HG03103 (cell line): ENCODE results near the gene SMARCA4.
"Not testable (repeated sequence)": the region's sequence is repeated elsewhere in the genome, so short reads cannot be mapped to it uniquely, and the experiment has no call there.

Experiments
- ATAC-seq: cut with Tn5 transposase; IDR thresholded peaks from one replicate; pipeline ENCODE4 v1.9.1; 2021; ENCODE audit warnings: low read depth; ENCODE audit not compliant: unreplicated experiment

SMARCA4 gene

DNA sequence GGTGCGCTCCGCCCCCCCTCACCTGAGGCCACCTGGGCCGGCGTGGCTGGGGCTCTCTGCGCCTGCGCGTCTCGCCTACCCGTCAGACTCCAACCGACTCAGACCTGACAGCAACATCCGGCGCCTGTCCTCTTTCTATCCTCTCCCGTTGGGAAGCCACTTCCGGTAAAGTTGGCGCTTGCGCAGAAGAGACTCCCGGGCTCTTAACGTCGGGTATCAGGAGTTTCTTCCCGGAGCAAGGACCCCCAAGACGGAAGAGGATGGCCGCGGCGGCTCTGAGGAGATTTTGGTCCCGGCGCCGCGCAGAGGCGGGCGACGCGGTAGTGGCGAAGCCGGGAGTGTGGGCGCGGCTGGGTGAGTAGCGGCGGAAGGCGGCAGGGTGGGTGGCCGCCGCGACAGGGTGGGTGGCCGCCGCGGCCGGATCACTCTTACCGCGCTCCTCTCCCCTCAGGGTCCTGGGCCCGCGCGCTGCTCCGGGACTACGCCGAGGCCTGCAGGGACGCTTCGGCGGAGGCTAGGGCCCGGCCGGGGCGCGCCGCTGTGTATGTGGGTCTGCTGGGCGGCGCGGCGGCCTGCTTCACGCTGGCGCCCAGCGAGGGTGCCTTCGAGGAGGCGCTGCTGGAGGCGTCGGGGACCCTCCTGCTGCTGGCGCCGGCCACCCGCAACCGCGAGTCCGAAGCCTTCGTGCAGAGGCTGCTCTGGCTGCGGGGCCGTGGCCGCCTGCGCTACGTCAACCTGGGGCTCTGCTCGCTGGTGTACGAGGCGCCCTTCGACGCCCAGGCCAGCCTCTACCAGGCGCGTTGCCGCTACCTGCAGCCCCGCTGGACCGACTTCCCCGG, 32.0 kb upstream of the SMARCA4 start, which contains the start of the genes TIMM29 and YIPF2:
Gene TIMM29 (plus strand): TSS at position 249 of the 839 bp plus-strand sequence. CDS start 12 bp downstream, at position 261.
Gene YIPF2 (minus strand): TSS at position 77 of the 839 bp plus-strand sequence. CDS start 229 bp downstream, outside the sequence.
- peak; percentile 66 for ATAC-seq

GRCh38 chr19:10929402-10929794, 31.4 kb upstream of the SMARCA4 start:
- no peak for ATAC-seq

GRCh38 chr19:10935371-10936059, 25.3 kb upstream of the SMARCA4 start:
- ATAC-seq = no peak

DNA sequence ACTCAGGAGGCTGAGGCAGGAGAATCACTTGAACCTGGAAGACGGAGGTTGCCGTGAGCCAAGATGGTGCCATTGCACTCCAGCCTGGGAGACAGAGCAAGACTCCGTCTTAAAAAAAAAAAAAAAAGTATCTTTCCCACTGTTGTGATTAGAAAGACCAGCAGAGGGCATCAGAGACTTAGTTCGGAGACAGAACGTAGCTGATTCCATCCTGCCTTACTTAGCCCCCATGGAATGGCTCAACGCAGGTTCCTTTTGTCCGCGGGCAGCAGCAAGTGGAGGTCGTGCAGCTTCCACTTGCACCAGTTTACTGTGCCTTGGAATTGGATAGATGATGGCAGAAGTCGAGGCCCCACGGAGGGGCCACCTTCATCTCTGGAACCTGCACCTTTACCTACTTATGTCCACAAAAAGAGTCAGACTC, 24.2 kb upstream of the SMARCA4 start:
- ATAC-seq = no peak

GRCh38 chr19:10941649-10942048, 19.2 kb upstream of the SMARCA4 start:
- not testable (repeated sequence) for ATAC-seq

GRCh38 chr19:10943412-10943811, 17.4 kb upstream of the SMARCA4 start:
- ATAC-seq = not testable (repeated sequence)

DNA sequence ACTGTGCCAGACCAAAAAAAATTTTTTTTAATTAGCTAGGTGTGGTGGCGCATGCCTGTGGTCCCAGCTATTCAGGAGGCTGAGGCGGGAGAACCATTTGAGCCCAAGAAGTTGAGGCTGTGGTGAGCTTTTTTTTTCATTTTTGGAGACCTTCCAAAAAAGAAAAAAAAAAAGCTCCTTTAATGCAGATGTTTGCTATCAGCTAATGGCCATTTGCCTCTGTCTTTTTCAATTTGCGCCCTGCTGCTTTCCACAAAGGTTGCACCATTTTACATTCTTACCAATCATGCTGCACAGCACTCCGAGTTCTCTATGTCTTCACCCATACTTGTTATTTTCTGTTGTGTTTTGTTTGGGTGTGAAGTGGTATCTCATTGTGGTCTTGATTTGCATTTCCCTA, 15.6 kb upstream of the SMARCA4 start:
- ATAC-seq = no peak

DNA sequence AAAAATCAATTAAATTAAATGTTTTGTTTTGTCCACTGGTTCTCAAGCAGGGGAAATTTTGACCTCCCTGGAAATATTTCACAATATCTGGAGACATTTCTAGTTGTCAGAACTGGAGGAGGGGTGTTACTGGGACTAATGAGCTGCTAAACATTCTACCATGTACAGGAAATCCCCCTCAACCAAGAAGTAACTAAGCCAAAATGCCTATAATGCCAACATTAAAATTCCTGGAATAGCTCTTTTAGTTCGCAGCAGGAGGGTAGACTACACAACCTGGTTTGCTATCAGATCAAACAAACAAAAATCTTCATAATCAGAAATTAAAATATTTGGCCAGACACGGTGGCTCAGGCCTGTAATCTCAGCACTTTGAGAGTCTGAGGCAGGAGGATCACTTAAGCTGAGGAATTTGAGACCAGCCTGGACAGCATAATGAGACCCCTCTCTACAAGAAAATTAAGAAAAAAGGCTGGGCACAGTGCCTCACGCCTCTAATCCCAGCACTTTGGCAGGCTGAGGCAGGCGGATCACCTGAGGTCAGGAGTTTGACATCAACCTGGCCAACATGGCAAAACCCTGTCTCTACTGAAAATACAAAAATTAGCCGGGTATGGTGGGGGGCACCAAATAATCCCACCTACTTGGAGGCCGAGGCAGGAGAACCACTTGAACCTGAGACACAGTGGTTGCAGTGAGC, 13.7 kb upstream of the SMARCA4 start:
- ATAC-seq = no peak

DNA sequence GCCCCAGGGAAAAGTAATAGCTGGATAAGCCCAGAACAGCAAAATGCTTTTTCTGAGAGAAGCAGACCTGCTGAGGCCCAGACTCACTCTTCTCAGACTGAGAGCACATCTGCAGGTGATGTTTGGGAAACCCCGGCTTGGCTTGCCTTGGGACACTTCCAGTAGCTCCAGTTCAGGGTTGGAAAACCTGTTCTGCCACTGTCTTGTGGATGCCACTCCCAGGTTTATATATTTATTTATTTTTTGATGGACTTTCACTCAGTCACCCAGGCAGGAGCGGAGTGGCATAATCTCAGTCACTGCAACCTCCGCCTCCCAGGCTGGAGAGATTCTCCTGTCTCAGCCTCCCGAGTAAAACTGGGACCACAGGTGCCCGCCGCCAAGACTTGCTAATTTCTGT, 8.0 kb upstream of the SMARCA4 start:
- ATAC-seq = no peak

- not testable (repeated sequence) for ATAC-seq
Measured at GRCh38 chr19:10959277-10959968, 1.4 kb upstream of the SMARCA4 start.

DNA sequence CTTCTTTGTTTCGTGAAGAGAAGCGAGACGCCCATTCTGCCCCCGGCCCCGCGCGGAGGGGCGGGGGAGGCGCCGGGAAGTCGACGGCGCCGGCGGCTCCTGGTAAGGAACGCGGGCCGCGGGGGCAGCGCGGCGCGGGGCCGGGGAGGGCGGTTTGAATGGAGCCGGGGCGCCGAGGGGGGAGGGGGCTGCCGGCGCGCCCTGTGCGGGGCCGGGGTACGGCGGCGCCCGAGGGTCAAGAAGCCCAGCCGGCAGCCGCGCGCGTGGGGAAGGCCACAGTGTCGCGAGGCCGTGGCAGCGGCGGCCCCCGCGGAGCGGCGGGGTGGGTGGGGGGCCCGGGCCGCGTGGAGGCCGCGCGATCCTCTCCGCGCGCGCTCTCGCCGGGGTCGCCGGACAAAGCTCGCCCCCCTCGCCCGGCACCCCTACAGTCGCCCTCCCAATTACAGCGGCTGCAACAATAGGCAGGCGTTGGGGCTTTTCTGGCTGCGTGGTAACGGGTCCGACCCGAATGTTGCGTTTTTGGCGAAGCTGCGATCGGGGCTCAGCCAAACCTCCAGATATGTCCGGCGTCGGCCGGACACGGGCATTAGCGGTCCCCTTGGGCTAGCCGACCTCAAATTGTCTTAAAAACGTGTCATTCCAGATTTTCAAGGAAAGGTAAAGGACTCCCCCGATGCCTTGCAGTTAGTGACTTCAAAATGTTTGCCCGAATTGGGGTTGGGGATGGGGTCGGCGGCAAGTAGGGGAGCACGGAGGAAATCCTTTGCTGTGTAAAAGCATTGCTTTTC, 437 bp downstream of the SMARCA4 start:
- ATAC-seq = peak; percentile 22

DNA sequence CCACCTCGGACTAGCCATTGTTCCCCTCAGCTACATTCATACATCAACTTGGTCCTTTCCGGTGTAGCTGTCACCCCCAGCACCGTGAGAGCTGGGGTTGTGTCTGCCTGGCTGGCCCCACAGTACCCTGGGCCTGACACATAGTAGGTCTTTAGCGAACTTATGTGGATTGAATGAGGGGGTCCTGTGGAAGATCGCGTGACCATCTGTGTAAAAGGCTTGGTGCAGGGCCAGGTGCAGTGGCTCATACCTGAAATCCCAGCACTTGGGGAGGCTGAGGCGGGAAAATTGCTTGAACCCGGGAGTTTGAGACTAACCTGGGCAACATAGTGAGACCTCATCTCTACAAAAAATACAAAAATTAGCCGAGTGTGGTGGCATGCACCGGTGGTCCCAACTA, 2.0 kb downstream of the SMARCA4 start:
- ATAC-seq = no peak

DNA sequence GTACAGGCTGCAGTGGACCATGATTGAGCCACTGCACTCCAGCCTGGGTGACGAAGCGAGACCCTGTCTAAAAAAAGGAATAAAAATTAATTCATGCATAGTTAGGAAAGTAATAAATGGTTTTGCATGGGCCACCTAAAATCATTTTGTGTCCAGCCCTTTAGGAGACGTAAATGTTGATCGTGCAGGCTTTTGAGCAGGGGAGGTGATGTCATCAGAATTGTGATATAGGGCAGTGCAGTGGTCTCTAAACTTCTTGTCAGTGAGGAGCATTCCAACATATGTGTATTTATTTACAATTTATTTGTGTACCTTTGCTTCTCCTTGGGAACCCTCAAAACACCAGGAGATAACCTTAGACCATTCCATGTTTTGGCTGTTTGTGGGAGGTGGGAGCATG, 3.0 kb downstream of the SMARCA4 start:
- ATAC-seq = no peak

DNA sequence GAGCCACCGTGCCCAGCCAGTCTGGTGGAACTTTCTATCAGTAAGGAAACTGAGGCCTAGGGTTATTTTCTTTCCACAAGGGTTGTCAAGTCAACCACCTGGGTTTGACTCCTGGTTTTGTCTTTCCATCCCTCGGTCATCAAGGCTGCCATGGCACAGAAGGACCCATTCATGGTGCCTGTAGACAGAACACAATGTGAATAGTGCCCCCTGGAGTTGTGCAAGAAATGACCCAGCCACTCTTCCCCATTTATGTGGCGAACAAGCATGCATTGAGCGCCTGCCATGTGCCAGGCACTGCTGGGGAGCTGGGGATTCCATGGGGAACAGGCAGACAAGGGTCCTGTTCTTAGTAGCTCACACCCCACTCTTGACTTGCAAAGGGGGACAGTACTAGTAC, 4.1 kb downstream of the SMARCA4 start:
- no peak for ATAC-seq

- no peak for ATAC-seq
Measured at GRCh38 chr19:10965398-10965797, 4.6 kb downstream of the SMARCA4 start.

GRCh38 chr19:10966809-10967208, 6.0 kb downstream of the SMARCA4 start:
- ATAC-seq = no peak

- no peak for ATAC-seq
Measured at GRCh38 chr19:10968527-10969135, 7.8 kb downstream of the SMARCA4 start.

DNA sequence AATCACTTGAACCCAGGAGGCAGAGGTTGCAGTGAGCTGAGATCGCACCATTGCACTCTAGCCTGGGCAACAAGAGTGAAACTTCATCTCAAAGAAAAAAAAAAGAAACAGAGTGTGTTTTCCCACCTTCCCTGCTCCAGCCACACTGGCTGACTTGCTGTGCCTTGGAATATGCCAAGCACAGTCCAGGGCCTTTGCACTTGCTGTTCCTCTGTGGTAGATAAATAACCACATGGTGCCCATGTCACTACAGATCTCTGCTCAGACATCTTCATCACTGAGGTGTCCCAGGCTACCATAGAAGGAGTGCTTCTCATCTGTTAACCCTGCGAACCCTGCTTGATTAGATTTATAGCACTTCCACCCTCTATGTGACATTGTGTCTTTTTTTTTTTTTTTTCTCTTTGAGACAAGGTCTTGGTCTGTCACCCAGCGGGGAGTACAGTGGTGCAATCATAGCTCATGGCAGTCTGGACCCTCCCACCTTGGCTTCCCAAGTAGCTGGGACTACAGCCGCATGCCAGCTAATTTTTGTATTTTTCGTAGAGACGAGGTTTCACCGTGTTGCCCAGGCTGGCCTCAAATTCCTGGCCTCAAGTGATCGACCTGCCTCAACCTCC, 10.4 kb downstream of the SMARCA4 start:
- ATAC-seq = no peak
